ENCODE data around the gene TEX51.

TEX51 gene

GRCh38 chr2:126893153-126893552 is 5.5 kb upstream of the TEX51 start:
- H3K36me3 ChIP-seq (ENCODE audit: insufficient read depth, low read length), result no peaks in the 10 kb centered on the region
- no peak overlapping the region for H2AFZ ChIP-seq (ENCODE audit: low read length)
- no peaks in the 10 kb centered on the region for H3K9me3 ChIP-seq (ENCODE audit: low read length)
- H3K27me3 ChIP-seq (ENCODE audit: insufficient read depth, low read length), result no peaks in the 10 kb centered on the region
- H3K4me1 ChIP-seq (ENCODE audit: insufficient read depth, low read length, severe bottlenecking), result no peaks in the 10 kb centered on the region
- no peak overlapping the region for H3K4me2 ChIP-seq (ENCODE audit: low read length)
- H3K79me2 ChIP-seq (ENCODE audit: insufficient read depth, low read length), result no peaks in the 10 kb centered on the region
- H4K20me1 ChIP-seq (ENCODE audit: insufficient read depth, low read length), result no peaks in the 10 kb centered on the region
- no peak for TF ChIP-seq EZH2 (IDR thresholded peaks at IDR 0.05; ENCODE audit: borderline replicate concordance, low read length)
- TF ChIP-seq, protein P1, sequence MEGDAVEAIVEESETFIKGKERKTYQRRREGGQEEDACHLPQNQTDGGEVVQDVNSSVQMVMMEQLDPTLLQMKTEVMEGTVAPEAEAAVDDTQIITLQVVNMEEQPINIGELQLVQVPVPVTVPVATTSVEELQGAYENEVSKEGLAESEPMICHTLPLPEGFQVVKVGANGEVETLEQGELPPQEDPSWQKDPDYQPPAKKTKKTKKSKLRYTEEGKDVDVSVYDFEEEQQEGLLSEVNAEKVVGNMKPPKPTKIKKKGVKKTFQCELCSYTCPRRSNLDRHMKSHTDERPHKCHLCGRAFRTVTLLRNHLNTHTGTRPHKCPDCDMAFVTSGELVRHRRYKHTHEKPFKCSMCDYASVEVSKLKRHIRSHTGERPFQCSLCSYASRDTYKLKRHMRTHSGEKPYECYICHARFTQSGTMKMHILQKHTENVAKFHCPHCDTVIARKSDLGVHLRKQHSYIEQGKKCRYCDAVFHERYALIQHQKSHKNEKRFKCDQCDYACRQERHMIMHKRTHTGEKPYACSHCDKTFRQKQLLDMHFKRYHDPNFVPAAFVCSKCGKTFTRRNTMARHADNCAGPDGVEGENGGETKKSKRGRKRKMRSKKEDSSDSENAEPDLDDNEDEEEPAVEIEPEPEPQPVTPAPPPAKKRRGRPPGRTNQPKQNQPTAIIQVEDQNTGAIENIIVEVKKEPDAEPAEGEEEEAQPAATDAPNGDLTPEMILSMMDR (IDR thresholded peaks at IDR 0.05; ENCODE audit: low read length), result no peak
- no peaks in the 10 kb centered on the region for H3K9me2 ChIP-seq (ENCODE audit: low read depth, low read length)
- H3K27ac ChIP-seq (ENCODE audit: low read depth, low read length, poor library complexity, severe bottlenecking), result no peak overlapping the region
- no peaks in the 10 kb centered on the region for H3F3A ChIP-seq (ENCODE audit: insufficient read depth, low read length)
- H3K9ac ChIP-seq (ENCODE audit: low read length), result no peak overlapping the region
- H3K4me3 ChIP-seq (ENCODE audit: low read depth, low read length, poor library complexity, severe bottlenecking), result no peak overlapping the region

DNA sequence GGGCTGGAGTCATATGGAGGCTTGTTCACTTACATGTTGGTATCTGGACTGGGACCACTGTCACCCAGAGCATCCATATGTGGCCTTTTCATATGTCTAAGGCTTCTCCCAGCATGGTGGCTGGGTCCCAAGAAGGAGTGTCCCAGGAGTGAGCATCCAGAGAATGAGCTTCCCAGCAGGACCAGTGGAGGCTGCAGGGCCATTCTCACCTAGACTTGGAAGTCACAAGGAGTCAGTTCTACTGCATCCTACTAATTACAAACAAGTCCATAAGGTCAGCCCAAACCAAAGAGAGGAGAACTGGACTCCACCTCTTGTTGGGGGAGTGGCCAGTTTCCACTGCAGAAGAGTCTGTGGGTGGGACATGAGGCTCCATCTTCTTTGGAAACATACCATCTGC is 5.1 kb upstream of the TEX51 start:
- H3K4me2 ChIP-seq (ENCODE audit: low read length), result no peak overlapping the region
- no peak overlapping the region for H3K9ac ChIP-seq (ENCODE audit: low read length)
- no peaks in the 10 kb centered on the region for H3K27me3 ChIP-seq (ENCODE audit: insufficient read depth, low read length)
- no peaks in the 10 kb centered on the region for H3F3A ChIP-seq (ENCODE audit: insufficient read depth, low read length)
- H3K79me2 ChIP-seq (ENCODE audit: insufficient read depth, low read length), result no peaks in the 10 kb centered on the region
- H3K9me2 ChIP-seq (ENCODE audit: low read depth, low read length), result no peaks in the 10 kb centered on the region
- no peaks in the 10 kb centered on the region for H3K9me3 ChIP-seq (ENCODE audit: low read length)
- H3K27ac ChIP-seq (ENCODE audit: low read depth, low read length, poor library complexity, severe bottlenecking), result no peak overlapping the region
- H3K36me3 ChIP-seq (ENCODE audit: insufficient read depth, low read length), result no peaks in the 10 kb centered on the region
- H3K4me3 ChIP-seq (ENCODE audit: low read depth, low read length, poor library complexity, severe bottlenecking), result no peak overlapping the region
- TF ChIP-seq, protein P1 (IDR thresholded peaks at IDR 0.05; ENCODE audit: low read length), result no peak
- TF ChIP-seq EZH2 (IDR thresholded peaks at IDR 0.05; ENCODE audit: borderline replicate concordance, low read length), result no peak
- no peak overlapping the region for H2AFZ ChIP-seq (ENCODE audit: low read length)
- no peaks in the 10 kb centered on the region for H4K20me1 ChIP-seq (ENCODE audit: insufficient read depth, low read length)
- H3K4me1 ChIP-seq (ENCODE audit: insufficient read depth, low read length, severe bottlenecking), result no peaks in the 10 kb centered on the region

DNA sequence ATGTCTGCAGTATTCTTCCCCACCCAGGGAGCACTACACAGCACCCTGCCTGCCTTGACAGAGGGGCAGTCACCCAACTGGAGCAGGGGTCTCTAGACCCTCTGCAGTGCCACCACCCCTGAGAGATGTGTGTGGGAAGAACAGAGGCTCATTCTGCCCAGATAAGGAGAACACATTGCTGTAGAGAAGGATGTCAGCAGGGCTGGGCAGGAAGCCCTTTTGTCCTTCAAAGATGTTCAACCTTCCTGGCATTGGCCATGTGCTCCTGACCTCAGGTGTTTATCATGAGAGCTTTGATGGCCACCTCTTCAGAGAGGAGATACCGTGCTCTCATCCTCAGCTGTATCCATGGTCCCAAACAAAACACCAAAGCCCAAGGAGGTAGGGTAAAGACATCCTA is 4.6 kb upstream of the TEX51 start:
- H3K4me3 ChIP-seq (ENCODE audit: low read depth, low read length, poor library complexity, severe bottlenecking), result no peak overlapping the region
- no peaks in the 10 kb centered on the region for H3K27me3 ChIP-seq (ENCODE audit: insufficient read depth, low read length)
- H3K27ac ChIP-seq (ENCODE audit: low read depth, low read length, poor library complexity, severe bottlenecking), result no peak overlapping the region
- H3F3A ChIP-seq (ENCODE audit: insufficient read depth, low read length), result no peaks in the 10 kb centered on the region
- no peaks in the 10 kb centered on the region for H3K9me2 ChIP-seq (ENCODE audit: low read depth, low read length)
- H3K9ac ChIP-seq (ENCODE audit: low read length), result no peak overlapping the region
- H3K4me2 ChIP-seq (ENCODE audit: low read length), result no peak overlapping the region
- H3K9me3 ChIP-seq (ENCODE audit: low read length), result no peaks in the 10 kb centered on the region
- H3K36me3 ChIP-seq (ENCODE audit: insufficient read depth, low read length), result no peaks in the 10 kb centered on the region
- no peaks in the 10 kb centered on the region for H4K20me1 ChIP-seq (ENCODE audit: insufficient read depth, low read length)
- H3K79me2 ChIP-seq (ENCODE audit: insufficient read depth, low read length), result no peaks in the 10 kb centered on the region
- TF ChIP-seq EZH2 (IDR thresholded peaks at IDR 0.05; ENCODE audit: borderline replicate concordance, low read length), result no peak
- TF ChIP-seq, protein P1 (IDR thresholded peaks at IDR 0.05; ENCODE audit: low read length), result no peak
- H2AFZ ChIP-seq (ENCODE audit: low read length), result no peak overlapping the region
- H3K4me1 ChIP-seq (ENCODE audit: insufficient read depth, low read length, severe bottlenecking), result no peaks in the 10 kb centered on the region
